HepG2 (cell line): ENCODE measurements around the gene WBP1. TPM values are rescaled to one million over a fixed set of nuclear protein-coding genes. Genes with fewer than 3 reads are reported as not detected.

ENCODE experiments used
- AGO2 ChIP-seq: fragments of 200-400 bp; formaldehyde crosslinking; optimal IDR thresholded peaks from 2 replicates; pipeline ENCODE3; 2017; ENCODE audit warnings: mild to moderate bottlenecking, low read depth, low read length, moderate library complexity
- ARID2 ChIP-seq: sonication (generic); formaldehyde crosslinking; IDR thresholded peaks from 2 replicates; pipeline ENCODE4 v1.8.1; 2022; ENCODE audit warnings: mild to moderate bottlenecking, missing genetic modification reagents, borderline replicate concordance
- ELF1 ChIP-seq: sonication (generic); formaldehyde crosslinking; IDR thresholded peaks from 2 replicates; pipeline ENCODE4 v1.4.0; 2020; ENCODE audit warnings: missing genetic modification reagents
- GMEB1 ChIP-seq: sonication (generic); formaldehyde crosslinking; IDR thresholded peaks from 2 replicates; pipeline ENCODE4 v1.5.1; 2020; ENCODE audit warnings: missing genetic modification reagents, mild to moderate bottlenecking, borderline replicate concordance
- LCORL ChIP-seq, 2 experiments: fragments of 450-650 bp in 1 of 2; sonication (generic) in 1 of 2; formaldehyde crosslinking in 1 of 2; IDR thresholded peaks; 2 replicates each; pipeline versions ENCODE4 v1.5.0 to v1.6.1; 2017 to 2020; ENCODE audit warnings: antibody characterized with exemption in 1 of 2, missing genetic modification reagents in 1 of 2
- MIXL1 ChIP-seq: IDR thresholded peaks from 2 replicates; pipeline ENCODE4 v1.6.1; 2016
- PHF8 ChIP-seq: sonication (generic); formaldehyde crosslinking; IDR thresholded peaks from 2 replicates; pipeline ENCODE4 v1.5.0; 2020; ENCODE audit warnings: missing genetic modification reagents
- PRMT3 ChIP-seq: sonication (generic); formaldehyde crosslinking; IDR thresholded peaks from 2 replicates; pipeline ENCODE4 v1.8.1; 2022; ENCODE audit warnings: low read depth, mild to moderate bottlenecking, moderate library complexity, missing genetic modification reagents, borderline replicate concordance
- SMAD9 ChIP-seq: sonication (generic); formaldehyde crosslinking; IDR thresholded peaks from 2 replicates; pipeline ENCODE4 v1.5.1; 2020; ENCODE audit warnings: mild to moderate bottlenecking, missing genetic modification reagents
- SMC3 ChIP-seq: IDR thresholded peaks from 2 replicates; pipeline ENCODE4 v1.6.1; 2011; ENCODE audit warnings: low read length, improper control_type of control experiment
- SP2 ChIP-seq: sonication (generic); formaldehyde crosslinking; IDR thresholded peaks from 2 replicates; pipeline ENCODE4 v1.5.1; 2020; ENCODE audit warnings: mild to moderate bottlenecking, missing genetic modification reagents
- SRSF4 ChIP-seq: fragments of 200-400 bp; formaldehyde crosslinking; IDR thresholded peaks from one replicate; pipeline ENCODE4 v1.6.1; 2018; ENCODE audit warnings: mild to moderate bottlenecking, low read depth, low read length, moderate library complexity; ENCODE audit not compliant: poor library complexity, severe bottlenecking
- TCF7 ChIP-seq: sonication (generic); IDR thresholded peaks from 2 replicates; pipeline ENCODE4 v1.6.1; 2016; ENCODE audit warnings: antibody characterized with exemption, low read depth
- ZNF253 ChIP-seq: sonication (generic); formaldehyde crosslinking; IDR thresholded peaks from 2 replicates; pipeline ENCODE4 v1.8.0; 2022; ENCODE audit warnings: mild to moderate bottlenecking, missing genetic modification reagents, borderline replicate concordance
- ZNF550 ChIP-seq: sonication (generic); formaldehyde crosslinking; IDR thresholded peaks from 2 replicates; pipeline ENCODE4 v1.4.0; 2020; ENCODE audit warnings: mild to moderate bottlenecking, missing genetic modification reagents, borderline replicate concordance
- ZNF646 ChIP-seq: sonication (generic); formaldehyde crosslinking; IDR thresholded peaks from 2 replicates; pipeline ENCODE4 v1.9.0; 2021; ENCODE audit warnings: mild to moderate bottlenecking, missing genetic modification reagents
- ZNF740 ChIP-seq: sonication (generic); formaldehyde crosslinking; IDR thresholded peaks from 2 replicates; pipeline ENCODE4 v1.4.0; 2020; ENCODE audit warnings: missing genetic modification reagents
- ZNF788 ChIP-seq: sonication (generic); formaldehyde crosslinking; IDR thresholded peaks from 2 replicates; pipeline ENCODE4 v1.5.0; 2020; ENCODE audit warnings: mild to moderate bottlenecking, missing genetic modification reagents, borderline replicate concordance
- ZNF792 ChIP-seq: IDR thresholded peaks from 2 replicates; pipeline ENCODE4 v1.6.1; 2016
- ZSCAN25 ChIP-seq: sonication (generic); formaldehyde crosslinking; IDR thresholded peaks from 2 replicates; pipeline ENCODE4 v1.8.0; 2022; ENCODE audit warnings: mild to moderate bottlenecking, missing genetic modification reagents
- polyA plus RNA-seq, 8 experiments: library from polyadenylated mRNA; depleted of rRNA in 3 of 8; stranded (reverse) in 7 of 8; unstranded in 1 of 8; fragments of >200 nt; fragmentation: Illumina TruSeq in 4 of 8; extraction: Trizol in 4 of 8; gene quantifications; 2 replicates each; pipeline versions ENCODE4 v1.2.1 to v1.2.3, GENCODE V29; 2011 to 2016; ENCODE audit warnings: low read depth in 4 of 8, missing spikeins in 1 of 8, mixed read lengths in 1 of 8; ENCODE audit not compliant: insufficient read depth in 1 of 8
- total RNA-seq, 5 experiments: library from RNA; depleted of rRNA; stranded (reverse); fragments of >200 nt; fragmentation: Illumina TruSeq; extraction: Trizol; gene quantifications; 2 replicates each; pipeline ENCODE4 v1.2.3, GENCODE V29; 2016; ENCODE audit warnings: low read depth in 1 of 5

WBP1 gene
- total and polyA plus RNA-seq, 2 of the 13 experiments (the other 11 are each of a cell fraction or from before 2014, with no cell fraction given) = 38.8 to 85.7 TPM

DNA sequence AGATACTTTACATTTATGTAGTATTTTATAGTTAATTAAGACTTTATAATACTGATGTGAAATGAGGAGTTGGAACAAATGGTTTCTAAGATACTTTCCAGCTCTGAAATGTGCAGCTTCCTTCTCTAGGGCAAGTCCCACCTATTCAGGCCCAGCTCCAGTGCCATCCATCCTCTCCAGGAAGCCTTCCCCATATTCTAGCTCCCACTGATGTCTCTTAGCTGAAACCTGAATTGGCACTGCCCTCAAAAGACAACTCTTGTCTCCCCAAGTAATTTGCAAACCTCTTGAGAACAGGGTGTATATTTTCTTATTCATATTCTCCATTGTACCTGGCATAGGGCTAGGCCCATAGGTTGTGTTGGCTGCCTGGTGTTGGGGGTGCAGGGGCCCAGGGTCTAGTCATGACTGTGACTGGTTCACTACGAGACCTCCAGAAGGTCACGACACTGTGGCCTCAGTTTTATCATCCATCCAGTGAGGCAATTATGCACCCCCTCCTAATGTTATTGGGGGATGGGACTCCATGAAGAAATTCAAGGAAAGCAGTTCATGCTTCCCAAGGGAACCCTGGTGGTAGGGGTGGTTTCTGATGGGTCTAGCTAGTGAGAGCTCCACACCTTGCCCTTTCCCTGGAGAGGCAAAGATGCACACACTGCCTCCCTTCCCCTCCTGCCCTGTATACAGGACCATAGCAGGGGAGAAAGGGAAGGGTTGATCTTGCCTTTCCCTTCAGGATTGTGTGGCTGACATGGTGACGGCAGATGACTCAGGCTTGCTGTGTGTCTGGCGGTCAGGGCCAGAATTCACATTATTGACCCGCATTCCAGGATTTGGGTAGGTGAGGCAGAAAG, 33.9 kb upstream of the WBP1 start (continued):
- peak; percentile 46; the same call in 1 of the 2 replicates for TF ChIP-seq ZNF646 (CRISPR knock-in tag)
- TF ChIP-seq ZNF550 (CRISPR knock-in tag) = 0 out of 2 replicates have a peak, but pooled peaks have one; percentile 9
- TF ChIP-seq AGO2 = peak; percentile 50
- TF ChIP-seq ZNF740 (CRISPR knock-in tag) = 0 out of 2 replicates have a peak, but pooled peaks have one; percentile 61
- 0 out of 2 replicates have a peak, but pooled peaks have one; percentile 45 for TF ChIP-seq ARID2 (CRISPR knock-in tag)
- TF ChIP-seq SMAD9 = no peak; the same call in 1 of the 2 replicates
- no peak for TF ChIP-seq GMEB1 (CRISPR knock-in tag)
- TF ChIP-seq PHF8 (CRISPR knock-in tag) = 0 out of 2 replicates have a peak, but pooled peaks have one; percentile 5
- TF ChIP-seq TCF7 = no peak
- no peak; the same call in 1 of the 2 replicates for TF ChIP-seq MIXL1 (CRISPR knock-in tag)
- no peak for TF ChIP-seq SMC3
- TF ChIP-seq SP2 = 0 out of 2 replicates have a peak, but pooled peaks have one; percentile 26
- peak; percentile 31; the same call in 1 of the 2 replicates for TF ChIP-seq ZNF788 (CRISPR knock-in tag)
- no peak for TF ChIP-seq LCORL (IDR thresholded peaks at IDR 0.05)
- TF ChIP-seq LCORL (CRISPR knock-in tag; IDR thresholded peaks at IDR 0.05) = peak; percentile 47
- TF ChIP-seq SRSF4 = peak; percentile 68
- TF ChIP-seq PRMT3 = peak; percentile 33; the same call in 1 of the 2 replicates
- TF ChIP-seq ZNF253 = 0 out of 2 replicates have a peak, but pooled peaks have one; percentile 29
- TF ChIP-seq ZSCAN25 (CRISPR knock-in tag) = peak; percentile 55; the same call in 1 of the 2 replicates
- TF ChIP-seq ZNF792 (CRISPR knock-in tag) = peak; percentile 51; the same call in 1 of the 2 replicates
- no peak for TF ChIP-seq ELF1
